Stomach (tissue), 4 donors: ENCODE data around the gene KANTR.

Experiments used
- CTCF ChIP-seq, 7 experiments: fragments of 450-650 bp in 4 of 7; fragments of 200-600 bp in 3 of 7; sonication (generic) in 3 of 7; IDR thresholded peaks; one replicate each; pipeline ENCODE4 v1.5.1; 2016 to 2019; ENCODE audit warnings: antibody characterized with exemption in 7 of 7, control low read depth in 2 of 7, mild to moderate bottlenecking in 1 of 7
- POLR2A ChIP-seq, 4 donors: fragments of 450-650 bp; IDR thresholded peaks; one replicate each; pipeline ENCODE4 v1.6.1; 2016; ENCODE audit warnings: antibody characterized with exemption in 4 of 4, control low read depth in 2 of 4, mild to moderate bottlenecking in 1 of 4, moderate library complexity in 1 of 4

- TF ChIP-seq POLR2A (IDR thresholded peaks at IDR 0.05) (no peak), CTCF (IDR thresholded peaks at IDR 0.05) (no peak)
Measured at GRCh38 chrX:53082773-53083616, 10.9 kb upstream of the KANTR start.
